Measurements from ENCODE around the gene TMEM200C.

DNA sequence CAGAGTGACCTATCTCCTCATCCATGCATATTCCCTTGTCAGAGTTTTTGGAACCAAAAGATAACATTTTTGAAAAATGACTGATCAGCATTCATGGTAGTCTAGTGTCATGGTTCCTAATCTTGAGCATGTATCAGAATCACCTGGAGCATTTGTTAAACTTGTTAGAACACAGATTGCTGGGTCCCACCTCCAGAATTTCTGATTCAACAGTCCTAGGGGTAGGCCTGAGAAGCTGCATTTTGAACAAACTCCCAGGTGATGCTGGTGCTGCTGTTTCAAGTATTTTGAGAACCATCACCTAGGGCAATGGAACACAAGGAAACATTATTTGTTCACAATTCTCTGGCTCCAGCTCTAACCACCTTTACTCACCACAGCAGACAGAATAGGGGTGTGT, 21.0 kb downstream of the TMEM200C start:
- TF ChIP-seq POLR2AphosphoS5 (IDR thresholded peaks at IDR 0.05; ENCODE audit: low read depth, low read length) (no peak), POLR2A (IDR thresholded peaks at IDR 0.05; ENCODE audit: low read depth, low read length) (no peak)

All from GM12891 (cell line).